Measurements from ENCODE around the gene HIVEP3. TPM values are rescaled to one million over a fixed set of nuclear protein-coding genes. Genes with fewer than 3 reads are reported as not detected.

Gene HIVEP3
- total RNA-seq, 2 experiments from 2014 or later = 26.3 to 27.2 TPM

GRCh38 chr1:41731516-41732030 lies 187.1 kb downstream of the HIVEP3 start:
- CTCF ChIA-PET = no interaction called here
- POLR2A ChIA-PET = no interaction called here

- POLR2A ChIA-PET = interaction anchor here (0.6 to 1.3 kb wide), 2 partner anchors 8 to 1033 kb away, joined by 3 to 8 read pairs; no protein-coding TSS in a partner anchor
These were observed 187.9 kb downstream of the HIVEP3 start for GRCh38 chr1:41730806-41731205.

GRCh38 chr1:41728403-41729202 lies 190.1 kb downstream of the HIVEP3 start:
- POLR2A ChIA-PET = interaction anchor here (0.7 to 1.3 kb wide), 3 partner anchors 55 to 283 kb away, joined by 3 to 7 read pairs (median 5); no protein-coding TSS in a partner anchor
- CTCF ChIA-PET = interaction anchor here (1.2 to 2.8 kb wide), 2 partner anchors 11 to 21 kb away, joined by 3 to 18 read pairs; no protein-coding TSS in a partner anchor

More at GRCh38 chr1:41730806-41731205, 187.9 kb downstream of the HIVEP3 start:
- CTCF ChIA-PET = interaction anchor here (1.0 kb wide), 1 partner anchor 69 kb away, joined by 4 read pairs; no protein-coding TSS in a partner anchor

- CTCF ChIA-PET = interaction anchor here (1.2 to 2.8 kb wide), 3 partner anchors 12 to 88 kb away, joined by 3 to 18 read pairs (median 4); no protein-coding TSS in a partner anchor
- POLR2A ChIA-PET = interaction anchor here (0.7 to 1.6 kb wide), 3 partner anchors 11 to 284 kb away, joined by 3 to 7 read pairs (median 4); no protein-coding TSS in a partner anchor
These were observed 191.0 kb downstream of the HIVEP3 start for GRCh38 chr1:41727749-41728115.

GRCh38 chr1:41726899-41727748 lies 191.6 kb downstream of the HIVEP3 start:
- CTCF ChIA-PET = interaction anchor here (0.7 to 2.8 kb wide), 4 partner anchors 13 to 88 kb away, joined by 3 to 18 read pairs (median 4); no protein-coding TSS in a partner anchor
- POLR2A ChIA-PET = interaction anchor here (1.3 to 1.6 kb wide), 3 partner anchors 12 to 63 kb away, joined by 3 to 4 read pairs (median 3); no protein-coding TSS in a partner anchor

- POLR2A ChIA-PET = interaction anchor here (1.4 to 1.6 kb wide), 2 partner anchors 13 to 25 kb away, joined by 3 read pairs; no protein-coding TSS in a partner anchor
These were observed 192.4 kb downstream of the HIVEP3 start for GRCh38 chr1:41726292-41726691.

GRCh38 chr1:41724926-41725325 lies 193.8 kb downstream of the HIVEP3 start:
- ChIA-PET POLR2A (no interaction called here), CTCF (no interaction called here)

More at GRCh38 chr1:41726292-41726691, 192.4 kb downstream of the HIVEP3 start:
- CTCF ChIA-PET = interaction anchor here (1.2 to 1.3 kb wide), 2 partner anchors 59 to 87 kb away, joined by 3 to 4 read pairs; no protein-coding TSS in a partner anchor

GRCh38 chr1:41724248-41724647 lies 194.5 kb downstream of the HIVEP3 start:
- CTCF ChIA-PET = no interaction called here
- POLR2A ChIA-PET = no interaction called here

- ChIA-PET CTCF (no interaction called here), POLR2A (no interaction called here)
These were observed 194.9 kb downstream of the HIVEP3 start for GRCh38 chr1:41723786-41724185.

GRCh38 chr1:41722184-41722583 lies 196.5 kb downstream of the HIVEP3 start:
- CTCF ChIA-PET = no interaction called here
- POLR2A ChIA-PET = no interaction called here

- ChIA-PET POLR2A (no interaction called here), CTCF (no interaction called here)
These were observed 197.8 kb downstream of the HIVEP3 start for GRCh38 chr1:41720861-41721410.

GRCh38 chr1:41719590-41719989 lies 199.1 kb downstream of the HIVEP3 start:
- ChIA-PET POLR2A (no interaction called here), CTCF (no interaction called here)

- POLR2A ChIA-PET = no interaction called here
These were observed 199.6 kb downstream of the HIVEP3 start for GRCh38 chr1:41719128-41719527.

GRCh38 chr1:41718497-41718896 lies 200.2 kb downstream of the HIVEP3 start:
- ChIA-PET CTCF (no interaction called here), POLR2A (no interaction called here)

More at GRCh38 chr1:41719128-41719527, 199.6 kb downstream of the HIVEP3 start:
- CTCF ChIA-PET = no interaction called here

GRCh38 chr1:41716188-41717130 lies 202.3 kb downstream of the HIVEP3 start:
- CTCF ChIA-PET = interaction anchor here (1.7 kb wide), 1 partner anchor 10 kb away, joined by 4 read pairs; no protein-coding TSS in a partner anchor
- POLR2A ChIA-PET = no interaction called here

GRCh38 chr1:41715441-41716095 lies 203.2 kb downstream of the HIVEP3 start:
- ChIA-PET POLR2A (no interaction called here), CTCF (interaction anchor here (1.7 kb wide), 1 partner anchor 9 kb away, joined by 4 read pairs; no protein-coding TSS in a partner anchor)

- ChIA-PET CTCF (no interaction called here), POLR2A (no interaction called here)
These were observed 203.9 kb downstream of the HIVEP3 start for GRCh38 chr1:41714638-41715389.

Data from activated CD8-positive, alpha-beta memory T cell treated with anti-CD3 and anti-CD28 coated beads for 36 hours (primary cell).